PFSK-1 (cell line): Measurements from ENCODE around the gene ANKH.

ENCODE experiments used
- POLR2AphosphoS5 ChIP-seq: IDR thresholded peaks from 2 replicates; pipeline ENCODE4 v1.6.1; 2012; ENCODE audit warnings: low read depth, mild to moderate bottlenecking, control low read depth, low read length, moderate library complexity
- TAF1 ChIP-seq: IDR thresholded peaks from 2 replicates; pipeline ENCODE4 v1.6.1; 2012; ENCODE audit warnings: low read length, control low read depth, borderline replicate concordance; ENCODE audit not compliant: insufficient read depth

DNA sequence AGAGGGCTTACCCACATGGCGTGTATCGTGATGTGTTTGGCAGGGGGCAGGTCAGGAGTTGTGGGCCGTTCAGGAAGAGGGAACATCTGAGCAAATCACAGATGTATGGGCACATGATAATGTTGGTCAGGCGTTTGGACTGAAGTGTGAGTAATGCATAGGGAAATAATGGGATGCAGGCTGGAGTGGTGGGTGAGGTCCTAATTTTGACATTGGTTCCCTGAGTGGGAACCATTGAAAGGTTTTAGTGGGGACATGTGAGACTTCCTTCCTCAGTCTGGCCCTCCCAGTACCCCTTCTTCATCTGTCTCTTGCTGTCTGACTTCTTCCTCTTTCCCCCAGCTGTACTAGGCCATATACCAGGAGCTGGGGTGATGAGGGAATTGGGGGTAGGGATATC is 199.5 kb downstream of the ANKH start:
- TF ChIP-seq POLR2AphosphoS5: no peak
- no peak for TF ChIP-seq TAF1
